Ascending aorta (tissue), 2 donors: ENCODE results near the gene COX10. TPM values are rescaled to one million over a fixed set of nuclear protein-coding genes. Genes with fewer than 3 reads are reported as not detected.

Experiments
- DNase-seq, 2 donors: peaks; one replicate each; pipeline ENCODE4 v3.0.0-alpha.2; 2019; ENCODE audit warnings: low spot score in 2 of 2
- H3K27ac ChIP-seq, 2 donors: fragments of 200-600 bp; sonication (generic); one replicate each; pipeline ENCODE4 v1.5.1; 2016 to 2017; ENCODE audit warnings: mild to moderate bottlenecking in 1 of 2
- H3K27me3 ChIP-seq: fragments of 200-600 bp; sonication (generic); one replicate; pipeline ENCODE4 v1.5.1; 2017
- H3K36me3 ChIP-seq, 2 donors: fragments of 200-600 bp; sonication (generic); one replicate each; pipeline ENCODE4 v1.5.1; 2016
- H3K4me1 ChIP-seq, 2 donors: fragments of 200-600 bp; sonication (generic); one replicate each; pipeline ENCODE4 v1.5.1; 2016 to 2017; ENCODE audit warnings: mild to moderate bottlenecking in 1 of 2
- H3K4me3 ChIP-seq, 2 donors: fragments of 200-600 bp; sonication (generic); one replicate each; pipeline ENCODE4 v1.5.1; 2016 to 2017; ENCODE audit warnings: mild to moderate bottlenecking in 1 of 2
- H3K9me3 ChIP-seq, 2 donors: fragments of 200-600 bp; sonication (generic); one replicate each; pipeline ENCODE4 v1.5.1; 2016
- CTCF ChIP-seq, 3 experiments: fragments of 200-600 bp in 2 of 3; fragments of 450-650 bp in 1 of 3; sonication (generic) in 2 of 3; IDR thresholded peaks; one replicate each; pipeline ENCODE4 v1.5.1; 2016 to 2019; ENCODE audit warnings: antibody characterized with exemption in 3 of 3, mild to moderate bottlenecking in 1 of 3, moderate library complexity in 1 of 3
- intact Hi-C: fragments of 100-400 bp; cut with DNase I; formaldehyde crosslinking; loops from one replicate; pipeline ENCODE4 v1.15.1; 2023
- total RNA-seq: library from RNA; depleted of rRNA; stranded (reverse); fragments of >200 nt; gene quantifications from one replicate; pipeline ENCODE4 v1.1.0, GENCODE V29; 2016

The COX10 gene
- total RNA-seq, 1 donor from 2014 or later: 6.4 TPM

GRCh38 chr17:14089179-14089578 lies 19.9 kb downstream of the COX10 start:
- H3K4me1 ChIP-seq: no peaks in the 10 kb centered on the region
- intact Hi-C loops: no loop called here
- no peak overlapping the region for H3K27ac ChIP-seq
- no peaks in the 10 kb centered on the region for H3K36me3 ChIP-seq
- no peak overlapping the region for H3K4me3 ChIP-seq
- H3K27me3 ChIP-seq: no peaks in the 10 kb centered on the region
- no peak for DNase-seq
- TF ChIP-seq CTCF (IDR thresholded peaks at IDR 0.05): no peak
- H3K9me3 ChIP-seq: no peaks in the 10 kb centered on the region

GRCh38 chr17:14091367-14091766 lies 22.1 kb downstream of the COX10 start:
- H3K9me3 ChIP-seq: no peaks in the 10 kb centered on the region
- no peaks in the 10 kb centered on the region for H3K36me3 ChIP-seq
- no peaks in the 10 kb centered on the region for H3K27me3 ChIP-seq
- DNase-seq: no peak
- TF ChIP-seq CTCF (IDR thresholded peaks at IDR 0.05): no peak
- no peaks in the 10 kb centered on the region for H3K4me1 ChIP-seq
- intact Hi-C loops: no loop called here
- no peak overlapping the region for H3K27ac ChIP-seq
- no peak overlapping the region for H3K4me3 ChIP-seq

GRCh38 chr17:14092808-14093207 lies 23.5 kb downstream of the COX10 start:
- DNase-seq: no peak
- Histone ChIP-seq H3K27ac (no peak overlapping the region), H3K4me1 (no peaks in the 10 kb centered on the region), H3K4me3 (no peak overlapping the region), H3K9me3 (no peaks in the 10 kb centered on the region), H3K36me3 (no peaks in the 10 kb centered on the region), H3K27me3 (no peaks in the 10 kb centered on the region)
- TF ChIP-seq CTCF (IDR thresholded peaks at IDR 0.05): no peak
- intact Hi-C loops: no loop called here

- intact Hi-C loops: no loop called here
- Histone ChIP-seq H3K9me3 (no peaks in the 10 kb centered on the region), H3K4me1 (no peaks in the 10 kb centered on the region), H3K27ac (no peak overlapping the region), H3K36me3 (no peaks in the 10 kb centered on the region), H3K27me3 (no peaks in the 10 kb centered on the region), H3K4me3 (no peak overlapping the region)
- no peak for DNase-seq
- TF ChIP-seq CTCF (IDR thresholded peaks at IDR 0.05): no peak
Measured at GRCh38 chr17:14094676-14095601, 25.6 kb downstream of the COX10 start.

- intact Hi-C loops: no loop called here
- H3K36me3 ChIP-seq: no peaks in the 10 kb centered on the region
- no peaks in the 10 kb centered on the region for H3K27me3 ChIP-seq
- TF ChIP-seq CTCF (IDR thresholded peaks at IDR 0.05): no peak
- no peak overlapping the region for H3K4me3 ChIP-seq
- no peak for DNase-seq
- no peaks in the 10 kb centered on the region for H3K9me3 ChIP-seq
- no peaks in the 10 kb centered on the region for H3K4me1 ChIP-seq
- H3K27ac ChIP-seq: no peak overlapping the region
Measured at GRCh38 chr17:14095631-14096030, 26.3 kb downstream of the COX10 start.
